HEK293T (cell line): Measurements from ENCODE around the gene CTU2.

Experiments used
- ARNT ChIP-seq: fragments of 450-650 bp; IDR thresholded peaks from 2 replicates; pipeline ENCODE4 v1.6.1; 2017; ENCODE audit warnings: mild to moderate bottlenecking
- BHLHE40 ChIP-seq: fragments of 450-650 bp; IDR thresholded peaks from 2 replicates; pipeline ENCODE4 v1.6.1; 2016; ENCODE audit warnings: mild to moderate bottlenecking, moderate library complexity, borderline replicate concordance
- ELF4 ChIP-seq: fragments of 450-650 bp; IDR thresholded peaks from 2 replicates; pipeline ENCODE4 v1.6.1; 2017; ENCODE audit warnings: antibody characterized with exemption
- FOXA1 ChIP-seq: fragments of 450-650 bp; IDR thresholded peaks from 2 replicates; pipeline ENCODE4 v1.6.1; 2016; ENCODE audit warnings: mild to moderate bottlenecking
- FOXM1 ChIP-seq: fragments of 450-650 bp; IDR thresholded peaks from 2 replicates; pipeline ENCODE4 v1.6.1; 2017; ENCODE audit warnings: mild to moderate bottlenecking, borderline replicate concordance
- HDGF ChIP-seq: fragments of 450-650 bp; IDR thresholded peaks from 2 replicates; pipeline ENCODE4 v1.6.1; 2017; ENCODE audit warnings: antibody characterized with exemption, borderline replicate concordance
- LEF1 ChIP-seq: fragments of 450-650 bp; IDR thresholded peaks from 2 replicates; pipeline ENCODE4 v1.6.1; 2017; ENCODE audit warnings: mild to moderate bottlenecking, borderline replicate concordance
- SP1 ChIP-seq: fragments of 450-650 bp; IDR thresholded peaks from 2 replicates; pipeline ENCODE4 v1.6.1; 2017
- SUZ12 ChIP-seq: fragments of 450-650 bp; IDR thresholded peaks from 2 replicates; pipeline ENCODE4 v1.6.1; 2016; ENCODE audit warnings: mild to moderate bottlenecking
- TARDBP ChIP-seq: fragments of 450-650 bp; IDR thresholded peaks from 2 replicates; pipeline ENCODE4 v1.6.1; 2016
- ZNF384 ChIP-seq: fragments of 450-650 bp; IDR thresholded peaks from 2 replicates; pipeline ENCODE4 v1.6.1; 2016
- TF ChIP-seq, protein P1 (sequence below): fragments of 450-650 bp; IDR thresholded peaks from 2 replicates; pipeline ENCODE4 v1.6.1; 2016

DNA sequence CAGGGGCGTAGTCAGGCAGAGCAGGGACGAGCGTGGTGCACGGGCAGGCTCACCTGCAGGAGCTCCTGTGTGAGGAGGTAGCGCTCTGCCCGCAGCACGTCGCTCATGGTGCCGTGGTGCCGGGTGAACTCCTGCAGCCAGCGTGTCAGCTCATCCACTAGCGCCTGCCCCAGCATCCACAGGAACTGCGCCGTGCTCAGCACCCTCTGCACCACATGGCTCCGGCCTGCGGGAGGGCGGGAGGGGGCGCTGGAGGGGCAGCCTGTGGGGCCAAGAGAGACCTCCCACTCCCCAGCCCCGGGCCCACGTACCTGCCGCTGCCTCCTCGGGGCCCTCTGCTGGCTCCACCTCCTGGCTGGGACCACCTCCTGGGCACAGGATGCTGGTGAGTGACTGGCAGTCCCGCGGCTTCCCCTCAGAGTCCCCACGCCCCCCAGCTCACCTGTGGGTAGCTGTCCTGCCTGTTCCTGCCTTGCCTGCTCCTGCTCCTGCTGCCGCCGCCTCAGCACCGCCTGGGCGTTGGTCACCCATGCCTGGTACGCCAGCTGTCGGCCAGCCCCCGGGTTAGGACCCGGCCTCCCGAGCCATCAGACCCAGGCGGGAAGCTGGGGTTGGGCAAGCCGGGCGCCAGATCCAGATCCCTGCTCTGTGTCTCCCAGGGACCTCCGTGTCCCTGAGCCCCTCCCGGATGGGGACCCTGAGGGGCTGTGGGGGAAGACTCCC lies 16.6 kb downstream of the CTU2 start:
- TF ChIP-seq, protein P1, sequence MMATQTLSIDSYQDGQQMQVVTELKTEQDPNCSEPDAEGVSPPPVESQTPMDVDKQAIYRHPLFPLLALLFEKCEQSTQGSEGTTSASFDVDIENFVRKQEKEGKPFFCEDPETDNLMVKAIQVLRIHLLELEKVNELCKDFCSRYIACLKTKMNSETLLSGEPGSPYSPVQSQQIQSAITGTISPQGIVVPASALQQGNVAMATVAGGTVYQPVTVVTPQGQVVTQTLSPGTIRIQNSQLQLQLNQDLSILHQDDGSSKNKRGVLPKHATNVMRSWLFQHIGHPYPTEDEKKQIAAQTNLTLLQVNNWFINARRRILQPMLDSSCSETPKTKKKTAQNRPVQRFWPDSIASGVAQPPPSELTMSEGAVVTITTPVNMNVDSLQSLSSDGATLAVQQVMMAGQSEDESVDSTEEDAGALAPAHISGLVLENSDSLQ: no peak
- TF ChIP-seq FOXM1 (no peak), SUZ12 (no peak), BHLHE40 (no peak), SP1 (no peak), TARDBP (no peak), ZNF384 (no peak), FOXA1 (no peak), LEF1 (no peak), ELF4 (no peak), HDGF (no peak), ARNT (no peak)
